ENCODE results near the gene ARSB. TPM values are rescaled to one million over a fixed set of nuclear protein-coding genes. Genes with fewer than 3 reads are reported as not detected.

Gene ARSB
- total and polyA plus RNA-seq, 9 of the 15 experiments (the other 6 are each of a cell fraction or from before 2014, with no cell fraction given), result 0.52 to 4.6 (median 2.4) TPM

GRCh38 chr5:78919796-78920195 is 65.3 kb downstream of the ARSB start:
- POLR2A ChIA-PET, result interaction anchor here (0.6 to 1.5 kb wide), 2 partner anchors 17 to 473 kb away, joined by 3 to 4 read pairs; no protein-coding TSS in a partner anchor
- Histone ChIP-seq H3K9me3 (replicated peaks; ENCODE audit: control insufficient read depth, insufficient read depth, low read depth, low read length) (no peaks in the 10 kb centered on the region), H2AFZ (ENCODE audit: low read depth, low read length) (no peak overlapping the region), H3K27me3 (ENCODE audit: control insufficient read depth in 2 of 2, insufficient read depth in 2 of 2, low read length in 2 of 2) (peaks cover 11 to 15% of the 10 kb centered on the region in 2 experiments; a peak in 2 of 5 replicates), H4K20me1 (replicated peaks; ENCODE audit: control insufficient read depth, insufficient read depth, low read length) (no peaks in the 10 kb centered on the region; the same call in 1 of the 2 replicates), H3K4me2 (ENCODE audit: insufficient read depth, low read length) (no peak overlapping the region), H3K79me2 (ENCODE audit: control insufficient read depth, insufficient read depth, low read length) (no peaks in the 10 kb centered on the region), H3K9ac (ENCODE audit: insufficient read depth in 1 of 2, low read depth in 2 of 2, low read length in 2 of 2) (no peak overlapping the region), H3K4me3 (no peak overlapping the region), H3K27ac (ENCODE audit: extremely low read depth, low read depth, low read length) (no peak overlapping the region), H3K9me1 (ENCODE audit: control insufficient read depth, insufficient read depth, low read length) (no peaks in the 10 kb centered on the region), H3K4me1 (replicated peaks in 1 of 2; ENCODE audit: control insufficient read depth in 2 of 2, insufficient read depth in 2 of 2, low read length in 2 of 2) (no peaks in the 10 kb centered on the region; a peak in 1 of 5 replicates), H3K36me3 (ENCODE audit: control insufficient read depth, insufficient read depth, low read length) (no peaks in the 10 kb centered on the region)
- in situ Hi-C loops (cut with MboI), result no loop called here
- no TSS peak for BruUV-seq (replicated peaks)
- CTCF ChIA-PET (ENCODE audit: low intra/inter-chr PET ratio), result interaction anchor here (0.6 to 2.0 kb wide), 2 partner anchors 20 to 157 kb away, joined by 3 to 7 read pairs; no protein-coding TSS in a partner anchor
- DNase-seq (ENCODE audit: extremely low read depth in 1 of 4, low spot score in 3 of 4), result no peak
- FAIRE-seq, result no peak
- no peak for ATAC-seq
- 8% methylated on average over 1 of the region's 1 CpG for WGBS (ENCODE audit: insufficient coverage, low coverage, missing lambda C conversion rate)
- intact Hi-C loops (cut with micrococcal nuclease), result no loop called here
- TF ChIP-seq HNRNPUL1 (IDR thresholded peaks at IDR 0.05; ENCODE audit: low read length), result no peak
- TF ChIP-seq, protein P1, sequence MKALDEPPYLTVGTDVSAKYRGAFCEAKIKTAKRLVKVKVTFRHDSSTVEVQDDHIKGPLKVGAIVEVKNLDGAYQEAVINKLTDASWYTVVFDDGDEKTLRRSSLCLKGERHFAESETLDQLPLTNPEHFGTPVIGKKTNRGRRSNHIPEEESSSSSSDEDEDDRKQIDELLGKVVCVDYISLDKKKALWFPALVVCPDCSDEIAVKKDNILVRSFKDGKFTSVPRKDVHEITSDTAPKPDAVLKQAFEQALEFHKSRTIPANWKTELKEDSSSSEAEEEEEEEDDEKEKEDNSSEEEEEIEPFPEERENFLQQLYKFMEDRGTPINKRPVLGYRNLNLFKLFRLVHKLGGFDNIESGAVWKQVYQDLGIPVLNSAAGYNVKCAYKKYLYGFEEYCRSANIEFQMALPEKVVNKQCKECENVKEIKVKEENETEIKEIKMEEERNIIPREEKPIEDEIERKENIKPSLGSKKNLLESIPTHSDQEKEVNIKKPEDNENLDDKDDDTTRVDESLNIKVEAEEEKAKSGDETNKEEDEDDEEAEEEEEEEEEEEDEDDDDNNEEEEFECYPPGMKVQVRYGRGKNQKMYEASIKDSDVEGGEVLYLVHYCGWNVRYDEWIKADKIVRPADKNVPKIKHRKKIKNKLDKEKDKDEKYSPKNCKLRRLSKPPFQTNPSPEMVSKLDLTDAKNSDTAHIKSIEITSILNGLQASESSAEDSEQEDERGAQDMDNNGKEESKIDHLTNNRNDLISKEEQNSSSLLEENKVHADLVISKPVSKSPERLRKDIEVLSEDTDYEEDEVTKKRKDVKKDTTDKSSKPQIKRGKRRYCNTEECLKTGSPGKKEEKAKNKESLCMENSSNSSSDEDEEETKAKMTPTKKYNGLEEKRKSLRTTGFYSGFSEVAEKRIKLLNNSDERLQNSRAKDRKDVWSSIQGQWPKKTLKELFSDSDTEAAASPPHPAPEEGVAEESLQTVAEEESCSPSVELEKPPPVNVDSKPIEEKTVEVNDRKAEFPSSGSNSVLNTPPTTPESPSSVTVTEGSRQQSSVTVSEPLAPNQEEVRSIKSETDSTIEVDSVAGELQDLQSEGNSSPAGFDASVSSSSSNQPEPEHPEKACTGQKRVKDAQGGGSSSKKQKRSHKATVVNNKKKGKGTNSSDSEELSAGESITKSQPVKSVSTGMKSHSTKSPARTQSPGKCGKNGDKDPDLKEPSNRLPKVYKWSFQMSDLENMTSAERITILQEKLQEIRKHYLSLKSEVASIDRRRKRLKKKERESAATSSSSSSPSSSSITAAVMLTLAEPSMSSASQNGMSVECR (CRISPR knock-in tag; IDR thresholded peaks at IDR 0.05), result no peak
- TF ChIP-seq ARID2 (IDR thresholded peaks at IDR 0.05), result no peak
- no peak for TF ChIP-seq FOSL1 (tag; conservative IDR thresholded peaks at IDR 0.05)
- TF ChIP-seq CEBPG (CRISPR knock-in tag; IDR thresholded peaks at IDR 0.05), result no peak
- no peak for TF ChIP-seq CEBPG (tag; conservative IDR thresholded peaks at IDR 0.05 in 1 of 2, IDR thresholded peaks at IDR 0.05 in 1 of 2)
- no peak for TF ChIP-seq PCBP1 (IDR thresholded peaks at IDR 0.05; ENCODE audit: low read depth, low read length, poor library complexity, severe bottlenecking)
- no peak for TF ChIP-seq HOMEZ (CRISPR knock-in tag; IDR thresholded peaks at IDR 0.05)
- no peak for TF ChIP-seq GTF2B (IDR thresholded peaks at IDR 0.05; ENCODE audit: extremely low read depth, insufficient read length)
- no peak for TF ChIP-seq ZNF217 (CRISPR knock-in tag; IDR thresholded peaks at IDR 0.05)

Data from K562 (cell line).